GM12891 (cell line): ENCODE data around the gene ANO2.

Source experiments
- POLR2A ChIP-seq: IDR thresholded peaks from 2 replicates; pipeline ENCODE4 v1.6.1; 2011; ENCODE audit warnings: low read depth, low read length, control low read depth
- POLR2AphosphoS5 ChIP-seq: IDR thresholded peaks from 2 replicates; pipeline ENCODE4 v1.6.1; 2011; ENCODE audit warnings: low read depth, low read length, control low read depth
- POU2F2 ChIP-seq: IDR thresholded peaks from 2 replicates; pipeline ENCODE4 v1.6.1; 2011; ENCODE audit warnings: low read depth, mild to moderate bottlenecking, control low read depth, low read length, moderate library complexity

DNA sequence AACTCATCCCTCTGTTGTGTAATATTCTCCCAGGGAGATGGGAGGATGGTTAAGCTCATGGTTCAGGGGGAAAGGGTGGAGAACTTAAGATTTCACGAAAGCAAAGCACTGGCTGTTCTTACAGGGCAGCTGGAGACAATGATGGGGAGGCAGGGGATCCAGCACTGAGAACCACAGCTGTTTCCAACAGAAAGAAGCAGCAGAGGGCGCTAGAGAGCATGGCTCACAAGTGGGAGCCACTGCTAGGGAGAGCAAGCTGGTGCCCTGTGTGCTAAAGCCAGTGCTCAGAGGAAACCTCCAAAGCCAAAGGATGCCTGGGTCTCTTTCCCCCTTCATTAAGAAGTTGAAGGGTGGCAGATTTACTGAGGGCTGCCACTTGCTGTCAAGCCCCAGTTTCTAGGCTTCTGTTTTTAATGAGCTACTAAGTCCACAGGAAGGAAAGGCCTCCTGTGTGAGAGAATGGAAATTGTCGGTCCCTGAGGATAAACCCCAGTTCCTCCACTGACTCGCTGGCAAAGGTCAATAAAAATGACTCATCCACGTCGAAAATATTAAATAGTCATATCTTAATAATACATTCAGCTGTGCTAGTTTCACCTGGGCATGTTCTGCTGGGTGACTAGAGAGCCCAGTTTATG is 199.7 kb downstream of the ANO2 start:
- TF ChIP-seq POLR2AphosphoS5 (no peak), POLR2A (no peak), POU2F2 (no peak)
